GM12801 (cell line): ENCODE data around the gene PSMD13.

Experiments used
- TF ChIP-seq, protein P1 (sequence below): IDR thresholded peaks from one replicate; pipeline ENCODE4 v1.5.1; 2011; ENCODE audit warnings: control low read depth; ENCODE audit not compliant: insufficient read length; ENCODE audit errors: extremely low read depth

The PSMD13 gene

GRCh38 chr11:297586-298405, 61.0 kb downstream of the PSMD13 start:
- TF ChIP-seq, protein P1, sequence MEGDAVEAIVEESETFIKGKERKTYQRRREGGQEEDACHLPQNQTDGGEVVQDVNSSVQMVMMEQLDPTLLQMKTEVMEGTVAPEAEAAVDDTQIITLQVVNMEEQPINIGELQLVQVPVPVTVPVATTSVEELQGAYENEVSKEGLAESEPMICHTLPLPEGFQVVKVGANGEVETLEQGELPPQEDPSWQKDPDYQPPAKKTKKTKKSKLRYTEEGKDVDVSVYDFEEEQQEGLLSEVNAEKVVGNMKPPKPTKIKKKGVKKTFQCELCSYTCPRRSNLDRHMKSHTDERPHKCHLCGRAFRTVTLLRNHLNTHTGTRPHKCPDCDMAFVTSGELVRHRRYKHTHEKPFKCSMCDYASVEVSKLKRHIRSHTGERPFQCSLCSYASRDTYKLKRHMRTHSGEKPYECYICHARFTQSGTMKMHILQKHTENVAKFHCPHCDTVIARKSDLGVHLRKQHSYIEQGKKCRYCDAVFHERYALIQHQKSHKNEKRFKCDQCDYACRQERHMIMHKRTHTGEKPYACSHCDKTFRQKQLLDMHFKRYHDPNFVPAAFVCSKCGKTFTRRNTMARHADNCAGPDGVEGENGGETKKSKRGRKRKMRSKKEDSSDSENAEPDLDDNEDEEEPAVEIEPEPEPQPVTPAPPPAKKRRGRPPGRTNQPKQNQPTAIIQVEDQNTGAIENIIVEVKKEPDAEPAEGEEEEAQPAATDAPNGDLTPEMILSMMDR = no peak

GRCh38 chr11:298406-299065, 61.8 kb downstream of the PSMD13 start:
- TF ChIP-seq, protein P1 = no peak

DNA sequence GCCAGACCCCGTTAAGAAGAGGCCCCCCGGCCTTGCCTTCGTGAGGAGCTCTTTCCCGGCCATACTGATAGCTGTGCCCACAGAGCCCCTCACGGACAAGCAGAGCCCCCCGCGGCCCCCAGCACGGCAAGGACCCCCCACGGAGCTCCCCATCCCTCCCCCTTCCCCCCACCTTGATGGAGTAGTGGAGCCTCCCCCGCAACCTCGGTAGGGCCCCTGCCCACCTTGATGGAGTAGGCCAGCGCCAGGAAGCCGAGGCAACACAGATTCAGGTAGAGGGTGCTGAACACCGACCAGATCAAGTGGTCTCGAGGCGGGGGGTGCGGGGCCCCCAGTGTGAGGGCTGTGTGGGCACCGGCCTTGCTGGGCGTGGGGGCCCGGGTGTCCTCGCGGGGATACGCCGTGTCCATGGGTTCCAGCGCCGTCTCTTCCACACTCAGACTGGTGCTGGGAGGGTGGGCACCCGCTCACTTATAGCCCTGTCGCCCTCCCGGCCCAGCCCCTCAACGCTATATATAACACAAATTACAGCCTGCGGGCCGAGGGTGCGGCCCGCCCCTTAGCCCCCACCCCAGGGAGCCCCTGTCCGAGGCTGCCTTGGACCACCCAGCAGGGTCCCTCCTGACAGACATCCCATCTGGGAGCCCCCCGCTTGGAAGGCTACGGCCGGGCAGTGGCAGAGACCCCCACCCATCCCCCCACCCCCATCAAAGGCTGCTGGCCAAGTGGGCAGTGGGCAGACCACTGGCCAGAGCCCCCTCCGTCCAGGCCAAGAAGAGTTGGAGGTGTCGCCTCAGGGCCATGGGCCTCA, 62.5 kb downstream of the PSMD13 start, which contains the start of gene IFITM5:
Gene IFITM5 (minus strand): TSS at position 446 of the 811 bp plus-strand sequence. CDS start 36 bp downstream, at position 410.
- TF ChIP-seq, protein P1 = no peak

GRCh38 chr11:299951-300735, 63.4 kb downstream of the PSMD13 start:
- TF ChIP-seq, protein P1 = no peak
